ENCODE measurements around the gene AAK1. TPM values are rescaled to one million over a fixed set of nuclear protein-coding genes. Genes with fewer than 3 reads are reported as not detected.

The AAK1 gene
- total RNA-seq, 1 donor from 2014 or later = 43.4 TPM

- Mint-ChIP-seq H3K4me3 (ENCODE audit: low read depth) (no peak overlapping the region), H3K27ac (peak overlapping the region; percentile 4), H3K36me3 (ENCODE audit: insufficient read depth) (peaks cover 5% of the 10 kb centered on the region), H3K27me3 (no peaks in the 10 kb centered on the region), H3K9me3 (ENCODE audit: low read depth) (peaks cover 5% of the 10 kb centered on the region), H3K4me1 (ENCODE audit: low read depth) (peaks cover 3% of the 10 kb centered on the region)
- TF ChIP-seq CTCF (IDR thresholded peaks at IDR 0.05; ENCODE audit: unreplicated experiment) = no peak
- DNase-seq (ENCODE audit: low spot score, unreplicated experiment) = no peak
Observed at GRCh38 chr2:69604836-69605235, 38.7 kb downstream of the AAK1 start.

- Mint-ChIP-seq H3K9me3 (ENCODE audit: low read depth) (peaks cover 5% of the 10 kb centered on the region), H3K4me3 (ENCODE audit: low read depth) (no peak overlapping the region), H3K27ac (no peak overlapping the region), H3K27me3 (no peaks in the 10 kb centered on the region), H3K4me1 (ENCODE audit: low read depth) (peaks cover 3% of the 10 kb centered on the region), H3K36me3 (ENCODE audit: insufficient read depth) (peaks cover 5% of the 10 kb centered on the region)
- TF ChIP-seq CTCF (IDR thresholded peaks at IDR 0.05; ENCODE audit: unreplicated experiment) = no peak
- DNase-seq (ENCODE audit: low spot score, unreplicated experiment) = no peak
Observed at GRCh38 chr2:69604026-69604678, 39.4 kb downstream of the AAK1 start.

- Mint-ChIP-seq H3K27ac (peak overlapping the region; percentile 24), H3K27me3 (no peaks in the 10 kb centered on the region), H3K4me3 (ENCODE audit: low read depth) (no peak overlapping the region), H3K9me3 (ENCODE audit: low read depth) (peaks cover 5% of the 10 kb centered on the region), H3K36me3 (ENCODE audit: insufficient read depth) (peaks cover 5% of the 10 kb centered on the region), H3K4me1 (ENCODE audit: low read depth) (peaks cover 3% of the 10 kb centered on the region)
- no peak for DNase-seq (ENCODE audit: low spot score, unreplicated experiment)
- no peak for TF ChIP-seq CTCF (IDR thresholded peaks at IDR 0.05; ENCODE audit: unreplicated experiment)
Observed at GRCh38 chr2:69603146-69603743, 40.3 kb downstream of the AAK1 start.

- no peak overlapping the region for H3K4me3 Mint-ChIP-seq (ENCODE audit: low read depth)
- H3K36me3 Mint-ChIP-seq (ENCODE audit: insufficient read depth) = no peaks in the 10 kb centered on the region
- H3K27me3 Mint-ChIP-seq = no peaks in the 10 kb centered on the region
- peaks cover 3% of the 10 kb centered on the region for H3K4me1 Mint-ChIP-seq (ENCODE audit: low read depth)
- no peak overlapping the region for H3K27ac Mint-ChIP-seq
- TF ChIP-seq CTCF (IDR thresholded peaks at IDR 0.05; ENCODE audit: unreplicated experiment) = no peak
- peaks cover 5% of the 10 kb centered on the region for H3K9me3 Mint-ChIP-seq (ENCODE audit: low read depth)
- DNase-seq (ENCODE audit: low spot score, unreplicated experiment) = no peak
Observed at GRCh38 chr2:69601179-69601612, 42.3 kb downstream of the AAK1 start.

- no peak overlapping the region for H3K4me3 Mint-ChIP-seq (ENCODE audit: low read depth)
- peaks cover 3% of the 10 kb centered on the region for H3K4me1 Mint-ChIP-seq (ENCODE audit: low read depth)
- H3K36me3 Mint-ChIP-seq (ENCODE audit: insufficient read depth) = no peaks in the 10 kb centered on the region
- H3K27me3 Mint-ChIP-seq = no peaks in the 10 kb centered on the region
- no peaks in the 10 kb centered on the region for H3K9me3 Mint-ChIP-seq (ENCODE audit: low read depth)
- H3K27ac Mint-ChIP-seq = no peak overlapping the region
- TF ChIP-seq CTCF (IDR thresholded peaks at IDR 0.05; ENCODE audit: unreplicated experiment) = no peak
- DNase-seq (ENCODE audit: low spot score, unreplicated experiment) = no peak
Observed at GRCh38 chr2:69600425-69600824, 43.1 kb downstream of the AAK1 start.
